HPDE6-E6E7 (cell line): Measurements from ENCODE around the gene DTX2.
"Not testable (repeated sequence)": the region's sequence is repeated elsewhere in the genome, so short reads cannot be mapped to it uniquely, and the experiment has no call there.

Experiments
- DNase-seq: peaks from one replicate; pipeline ENCODE4 v3.0.0; 2011; ENCODE audit warnings: missing footprints; ENCODE audit errors: extremely low spot score

DTX2 gene

GRCh38 chr7:76443846-76444245 is 17.7 kb upstream of the DTX2 start:
- DNase-seq: not testable (repeated sequence)

- not testable (repeated sequence) for DNase-seq
Measured at GRCh38 chr7:76445577-76446008, 15.9 kb upstream of the DTX2 start.

GRCh38 chr7:76457017-76457416 is 4.5 kb upstream of the DTX2 start:
- not testable (repeated sequence) for DNase-seq

- DNase-seq: not testable (repeated sequence)
Measured at GRCh38 chr7:76458504-76458903, 3.0 kb upstream of the DTX2 start.

GRCh38 chr7:76460767-76461166 is 742 bp upstream of the DTX2 start:
- not testable (repeated sequence) for DNase-seq

GRCh38 chr7:76462271-76462882 is 868 bp downstream of the DTX2 start:
- not testable (repeated sequence) for DNase-seq

GRCh38 chr7:76464959-76465358 is 3.5 kb downstream of the DTX2 start:
- not testable (repeated sequence) for DNase-seq

GRCh38 chr7:76465950-76466349 is 4.4 kb downstream of the DTX2 start:
- DNase-seq: not testable (repeated sequence)

- DNase-seq: peak; percentile 23
Measured at GRCh38 chr7:76467743-76468404, 6.4 kb downstream of the DTX2 start.

GRCh38 chr7:76471556-76472221 is 10.2 kb downstream of the DTX2 start:
- DNase-seq: not testable (repeated sequence)

- not testable (repeated sequence) for DNase-seq
Measured at GRCh38 chr7:76473097-76473496, 11.6 kb downstream of the DTX2 start.

GRCh38 chr7:76476280-76476679 is 14.8 kb downstream of the DTX2 start:
- DNase-seq: not testable (repeated sequence)

- DNase-seq: not testable (repeated sequence)
Measured at GRCh38 chr7:76476742-76477474, 15.4 kb downstream of the DTX2 start.

GRCh38 chr7:76479628-76480027 is 18.1 kb downstream of the DTX2 start:
- not testable (repeated sequence) for DNase-seq

GRCh38 chr7:76480403-76481253 is 19.1 kb downstream of the DTX2 start:
- not testable (repeated sequence) for DNase-seq

GRCh38 chr7:76482660-76483059 is 21.2 kb downstream of the DTX2 start:
- DNase-seq: not testable (repeated sequence)

GRCh38 chr7:76483081-76483480 is 21.6 kb downstream of the DTX2 start:
- not testable (repeated sequence) for DNase-seq

GRCh38 chr7:76484456-76484855 is 22.9 kb downstream of the DTX2 start:
- not testable (repeated sequence) for DNase-seq

GRCh38 chr7:76485822-76486610 is 24.5 kb downstream of the DTX2 start:
- not testable (repeated sequence) for DNase-seq

GRCh38 chr7:76486618-76487017 is 25.1 kb downstream of the DTX2 start:
- not testable (repeated sequence) for DNase-seq
